GM12878 (cell line): ENCODE measurements around the gene ZNF626. TPM values are rescaled to one million over a fixed set of nuclear protein-coding genes. Genes with fewer than 3 reads are reported as not detected.

Experiments used
- ATAC-seq: fragments of 200-7000 bp; cut with Tn5 transposase; 3 replicates; pipeline ENCODE4 v1.9.1; 2020; ENCODE audit warnings: mild to moderate bottlenecking, moderate library complexity
- BruUV-seq: library from RNA; stranded (reverse); fragments of 400-500 nt; replicated peaks from 2 replicates; lab custom pipeline; 2021; lab: Mats Ljungman, UMichigan
- CTCF ChIA-PET: fragments of 300-600 bp; sonication (Branson Sonifier 250); formaldehyde crosslinking; extraction: SDS; loops from one replicate; lab custom pipeline; 2021; ENCODE audit warnings: inconsistent platforms; lab: Yijun Ruan, JAX
- POLR2A ChIA-PET: fragments of 350-600 bp; formaldehyde crosslinking; extraction: SDS; loops from one replicate; lab custom pipeline; 2021; ENCODE audit warnings: inconsistent platforms; lab: Charles Lee
- RAD21 ChIA-PET: fragments of 300-600 bp; sonication (Branson Sonifier 250); formaldehyde crosslinking; loops from one replicate; lab custom pipeline; 2023; ENCODE audit warnings: antibody characterized with exemption; ENCODE audit not compliant: unreplicated experiment; lab: Charles Lee
- SMC1A ChIA-PET: fragments of 300-600 bp; sonication (Branson Sonifier 250); formaldehyde crosslinking; loops from one replicate; lab custom pipeline; 2023; ENCODE audit not compliant: unreplicated experiment, uncharacterized antibody; lab: Charles Lee
- DNase-seq: peaks from one replicate; pipeline ENCODE4 v3.0.0-alpha.2; 2011; ENCODE audit warnings: low read depth, low spot score
- FAIRE-seq: peaks from 3 replicates; lab custom pipeline; 2011; peaks lifted over from hg19 to GRCh38; lab: Jason Lieb, UNC
- H2AFZ ChIP-seq: 2 replicates; pipeline ENCODE4 v1.6.0; 2011; ENCODE audit warnings: low read depth, low read length, control low read depth; ENCODE audit not compliant: control insufficient read depth
- H3K27ac ChIP-seq: 2 replicates; pipeline ENCODE4 v1.5.1; 2011; ENCODE audit warnings: control low read depth; ENCODE audit not compliant: control insufficient read depth, insufficient read depth
- H3K27me3 ChIP-seq, 2 experiments: replicated peaks in 1 of 2; 2 replicates each; pipeline versions ENCODE4 v1.6.0 to v1.6.1; 2011; ENCODE audit warnings: low read length in 1 of 2; ENCODE audit not compliant: control insufficient read depth in 2 of 2, insufficient read depth in 2 of 2
- H3K36me3 ChIP-seq, 2 experiments: 2 replicates each; pipeline ENCODE4 v1.5.1; 2011; ENCODE audit warnings: low read length in 1 of 2; ENCODE audit not compliant: control insufficient read depth in 2 of 2, insufficient read depth in 2 of 2
- H3K4me1 ChIP-seq: 2 replicates; pipeline ENCODE4 v1.6.1; 2011; ENCODE audit warnings: mild to moderate bottlenecking, low read length, moderate library complexity, mixed read lengths; ENCODE audit not compliant: control insufficient read depth, insufficient read depth
- H3K4me2 ChIP-seq: 2 replicates; pipeline ENCODE4 v1.6.0; 2011; ENCODE audit warnings: control low read depth; ENCODE audit not compliant: control insufficient read depth, insufficient read depth
- H3K4me3 ChIP-seq: fragments of 200-600 bp; sonication (generic); 2 replicates; pipeline ENCODE4 v1.5.1; 2016
- H3K79me2 ChIP-seq: 2 replicates; pipeline ENCODE4 v1.6.0; 2011; ENCODE audit warnings: low read length; ENCODE audit not compliant: control insufficient read depth, insufficient read depth
- H3K9ac ChIP-seq: 2 replicates; pipeline ENCODE4 v1.8.0; 2011; ENCODE audit warnings: low read length, control low read depth, mixed read lengths; ENCODE audit not compliant: control insufficient read depth, insufficient read depth
- H3K9me3 ChIP-seq: replicated peaks from 3 replicates; pipeline ENCODE4 v1.5.1; 2011; ENCODE audit warnings: mild to moderate bottlenecking, low read length; ENCODE audit not compliant: control insufficient read depth, insufficient read depth
- H4K20me1 ChIP-seq: 2 replicates; pipeline ENCODE4 v1.6.0; 2011; ENCODE audit not compliant: control insufficient read depth, insufficient read depth
- BACH1 ChIP-seq: fragments of 450-650 bp; IDR thresholded peaks from 2 replicates; pipeline ENCODE4 v1.6.1; 2017; ENCODE audit warnings: mild to moderate bottlenecking, borderline replicate concordance
- CEBPB ChIP-seq, 2 experiments: fragments of 150-350 bp in 1 of 2; IDR thresholded peaks; 2 replicates each; pipeline ENCODE4 v1.6.1; 2012 to 2014; ENCODE audit warnings: low read depth in 2 of 2, low read length in 2 of 2, borderline replicate concordance in 1 of 2, inconsistent platforms in 1 of 2
- ETV6 ChIP-seq, 2 experiments: fragments of 450-650 bp in 1 of 2; IDR thresholded peaks in 1 of 2; conservative IDR thresholded peaks in 1 of 2; 2 replicates each; pipeline ENCODE4 v1.6.1; 2014; ENCODE audit warnings: antibody characterized with exemption in 1 of 2, borderline replicate concordance in 1 of 2, low read depth in 1 of 2, mild to moderate bottlenecking in 1 of 2, moderate library complexity in 1 of 2
- HDGF ChIP-seq: fragments of 450-650 bp; IDR thresholded peaks from 2 replicates; pipeline ENCODE4 v1.6.1; 2016; ENCODE audit warnings: antibody characterized with exemption
- MEF2A ChIP-seq: IDR thresholded peaks from 2 replicates; pipeline ENCODE4 v1.6.1; 2011; ENCODE audit warnings: low read depth, mild to moderate bottlenecking, low read length, moderate library complexity; ENCODE audit not compliant: insufficient read depth
- NR2F1 ChIP-seq: fragments of 450-650 bp; conservative IDR thresholded peaks from 2 replicates; pipeline ENCODE4 v1.6.1; 2017; ENCODE audit warnings: mild to moderate bottlenecking
- PAX5 ChIP-seq: IDR thresholded peaks from 2 replicates; pipeline ENCODE4 v1.6.1; 2011; ENCODE audit warnings: low read depth, low read length, borderline replicate concordance
- PML ChIP-seq: IDR thresholded peaks from 2 replicates; pipeline ENCODE4 v1.6.1; 2012; ENCODE audit warnings: low read length, inconsistent platforms
- POLR2A ChIP-seq: IDR thresholded peaks from 2 replicates; pipeline ENCODE4 v1.6.1; 2011; ENCODE audit warnings: low read depth, mild to moderate bottlenecking, low read length
- POU2F2 ChIP-seq: IDR thresholded peaks from 3 replicates; pipeline ENCODE4 v1.6.1; 2011; ENCODE audit warnings: low read depth, mild to moderate bottlenecking, low read length, borderline replicate concordance
- SIN3A ChIP-seq: IDR thresholded peaks from 2 replicates; pipeline ENCODE4 v1.6.1; 2012; ENCODE audit warnings: low read depth, low read length, improper control_type of control experiment
- SIX5 ChIP-seq: IDR thresholded peaks from 2 replicates; pipeline ENCODE4 v1.6.1; 2011; ENCODE audit warnings: mild to moderate bottlenecking, low read depth, low read length, moderate library complexity; ENCODE audit not compliant: severe bottlenecking
- TCF3 ChIP-seq: IDR thresholded peaks from 2 replicates; pipeline ENCODE4 v1.6.1; 2012; ENCODE audit warnings: low read depth, mild to moderate bottlenecking, low read length, borderline replicate concordance; ENCODE audit not compliant: insufficient read depth
- WGBS: methylation state at CpG from one replicate; pipeline ENCODE4 v1.1.6; 2016; ENCODE audit warnings: low lambda C conversion rate; ENCODE audit not compliant: insufficient replicate concordance, insufficient coverage; ENCODE audit errors: missing lambda C conversion rate; 5-methylcytosine and 5-hydroxymethylcytosine counted together
- in situ Hi-C: fragments of 300-500 bp; cut with MboI; formaldehyde crosslinking; loops from 9 replicates; pipeline ENCODE4 v1.14.3; 2018; ENCODE audit warnings: mixed read lengths
- intact Hi-C: fragments of 100-400 bp; cut with micrococcal nuclease; formaldehyde crosslinking; loops from one replicate; pipeline ENCODE4 v1.14.2; 2022; ENCODE audit not compliant: unreplicated experiment
- polyA plus RNA-seq, 11 experiments: library from polyadenylated mRNA; depleted of rRNA in 4 of 11; unstranded in 6 of 11; stranded (reverse) in 5 of 11; fragments of >200 nt; fragmentation: Nextera tagmentation in 4 of 11; fragmentation: Illumina TruSeq in 1 of 11; extraction: Ambion mirVana in 4 of 11; extraction: Trizol in 1 of 11; gene quantifications; 1 replicate in 1 of 11; 2 replicates in 10 of 11; pipeline versions ENCODE4 v1.2.1 to v1.2.3, GENCODE V29; 2011 to 2016; ENCODE audit warnings: inconsistent platforms in 2 of 11, missing spikeins in 2 of 11, low read depth in 1 of 11
- total RNA-seq, 4 experiments: library from RNA; depleted of rRNA in 3 of 4; stranded (reverse); fragments of >200 nt in 3 of 4; fragmentation: Illumina TruSeq in 1 of 4; extraction: Trizol in 1 of 4; gene quantifications; 2 replicates each; pipeline versions ENCODE4 v1.2.1 to v1.2.3, GENCODE V29; 2013 to 2021
- TF ChIP-seq, protein P1 (sequence below): fragments of 450-650 bp; IDR thresholded peaks from 2 replicates; pipeline ENCODE4 v1.6.1; 2014; ENCODE audit warnings: mild to moderate bottlenecking
- TF ChIP-seq, protein P2 (sequence below): IDR thresholded peaks from 2 replicates; pipeline ENCODE4 v1.6.1; 2012; ENCODE audit warnings: low read depth, low read length, improper control_type of control experiment
- TF ChIP-seq, protein P3 (sequence below): IDR thresholded peaks from 2 replicates; pipeline ENCODE4 v1.6.1; 2011; ENCODE audit warnings: low read depth, low read length, improper control_type of control experiment, borderline replicate concordance
- TF ChIP-seq, protein P4 (sequence below): fragments of 450-650 bp; IDR thresholded peaks from 2 replicates; pipeline ENCODE4 v1.6.1; 2018; ENCODE audit warnings: mild to moderate bottlenecking, low read depth, moderate library complexity; ENCODE audit not compliant: partially characterized antibody
- TF ChIP-seq, protein P5 (sequence below): IDR thresholded peaks from 2 replicates; pipeline ENCODE4 v1.6.1; 2011; ENCODE audit warnings: borderline replicate concordance, low read depth, mild to moderate bottlenecking, moderate library complexity, mixed read lengths, low read length; ENCODE audit not compliant: insufficient read depth; ENCODE audit errors: extremely low read length

The ZNF626 gene
- total and polyA plus RNA-seq, 10 of the 15 experiments (the other 5 are each of a cell fraction or from before 2014, with no cell fraction given): 1.2 to 3.7 (median 1.9) TPM

DNA sequence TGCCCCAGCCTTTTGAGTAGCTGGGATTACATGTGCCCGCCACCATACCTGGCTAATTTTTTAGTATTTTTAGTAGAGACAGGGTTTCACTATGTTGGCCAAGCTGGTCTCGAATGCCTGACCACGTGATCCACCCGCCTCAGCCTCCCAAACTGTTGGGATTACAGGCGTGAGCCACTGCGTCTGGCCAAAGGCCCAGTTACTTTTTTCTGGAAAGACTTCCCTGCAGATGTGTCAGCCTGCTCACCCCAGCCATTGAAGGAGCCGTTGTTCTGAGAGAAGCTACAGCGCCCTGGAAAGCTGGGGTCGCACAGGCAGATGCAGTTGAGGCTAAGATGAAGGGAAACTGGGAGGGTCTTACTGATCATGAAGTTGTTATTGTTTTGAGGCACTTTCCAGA, 7.9 kb upstream of the ZNF626 start:
- SMC1A ChIA-PET: interaction anchor here (0.6 kb wide), 1 partner anchor 1155 kb away, joined by 3 read pairs; no protein-coding TSS in a partner anchor
- RAD21 ChIA-PET: no interaction called here
- Histone ChIP-seq H4K20me1 (no peaks in the 10 kb centered on the region), H3K27ac (no peak overlapping the region), H3K27me3 (no peaks in the 10 kb centered on the region), H3K9ac (no peak overlapping the region), H3K79me2 (no peaks in the 10 kb centered on the region), H2AFZ (no peak overlapping the region), H3K36me3 (no peaks in the 10 kb centered on the region), H3K4me2 (no peak overlapping the region), H3K9me3 (no peaks in the 10 kb centered on the region; the same call in 2 of the 3 replicates), H3K4me3 (no peak overlapping the region), H3K4me1 (no peaks in the 10 kb centered on the region)
- in situ Hi-C loops: no loop called here
- intact Hi-C loops: no loop called here
- WGBS: 46% methylated on average over 9 of the region's 9 CpGs
- FAIRE-seq: no peak
- CTCF ChIA-PET: no interaction called here
- ATAC-seq: no peak
- POLR2A ChIA-PET: no interaction called here
- BruUV-seq: no TSS peak
- DNase-seq: no peak
- TF ChIP-seq, protein P1, sequence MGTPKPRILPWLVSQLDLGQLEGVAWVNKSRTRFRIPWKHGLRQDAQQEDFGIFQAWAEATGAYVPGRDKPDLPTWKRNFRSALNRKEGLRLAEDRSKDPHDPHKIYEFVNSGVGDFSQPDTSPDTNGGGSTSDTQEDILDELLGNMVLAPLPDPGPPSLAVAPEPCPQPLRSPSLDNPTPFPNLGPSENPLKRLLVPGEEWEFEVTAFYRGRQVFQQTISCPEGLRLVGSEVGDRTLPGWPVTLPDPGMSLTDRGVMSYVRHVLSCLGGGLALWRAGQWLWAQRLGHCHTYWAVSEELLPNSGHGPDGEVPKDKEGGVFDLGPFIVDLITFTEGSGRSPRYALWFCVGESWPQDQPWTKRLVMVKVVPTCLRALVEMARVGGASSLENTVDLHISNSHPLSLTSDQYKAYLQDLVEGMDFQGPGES: no peak
- TF ChIP-seq SIX5 (no peak), TCF3 (no peak), POU2F2 (no peak), POLR2A (no peak), PML (no peak), BACH1 (no peak), PAX5 (no peak), SIN3A (no peak), CEBPB (IDR thresholded peaks at IDR 0.05; ENCODE audit: borderline replicate concordance in 1 of 2, low read depth in 2 of 2, low read length in 2 of 2) (no peak), MEF2A (no peak), NR2F1 (no peak), HDGF (no peak), ETV6 (conservative IDR thresholded peaks at IDR 0.05 in 1 of 2, IDR thresholded peaks at IDR 0.05 in 1 of 2; ENCODE audit: borderline replicate concordance in 1 of 2, low read depth in 1 of 2) (no peak)
- TF ChIP-seq, protein P2, sequence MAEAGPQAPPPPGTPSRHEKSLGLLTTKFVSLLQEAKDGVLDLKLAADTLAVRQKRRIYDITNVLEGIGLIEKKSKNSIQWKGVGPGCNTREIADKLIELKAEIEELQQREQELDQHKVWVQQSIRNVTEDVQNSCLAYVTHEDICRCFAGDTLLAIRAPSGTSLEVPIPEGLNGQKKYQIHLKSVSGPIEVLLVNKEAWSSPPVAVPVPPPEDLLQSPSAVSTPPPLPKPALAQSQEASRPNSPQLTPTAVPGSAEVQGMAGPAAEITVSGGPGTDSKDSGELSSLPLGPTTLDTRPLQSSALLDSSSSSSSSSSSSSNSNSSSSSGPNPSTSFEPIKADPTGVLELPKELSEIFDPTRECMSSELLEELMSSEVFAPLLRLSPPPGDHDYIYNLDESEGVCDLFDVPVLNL: no peak
- TF ChIP-seq, protein P3, sequence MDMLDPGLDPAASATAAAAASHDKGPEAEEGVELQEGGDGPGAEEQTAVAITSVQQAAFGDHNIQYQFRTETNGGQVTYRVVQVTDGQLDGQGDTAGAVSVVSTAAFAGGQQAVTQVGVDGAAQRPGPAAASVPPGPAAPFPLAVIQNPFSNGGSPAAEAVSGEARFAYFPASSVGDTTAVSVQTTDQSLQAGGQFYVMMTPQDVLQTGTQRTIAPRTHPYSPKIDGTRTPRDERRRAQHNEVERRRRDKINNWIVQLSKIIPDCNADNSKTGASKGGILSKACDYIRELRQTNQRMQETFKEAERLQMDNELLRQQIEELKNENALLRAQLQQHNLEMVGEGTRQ: no peak
- TF ChIP-seq, protein P4, sequence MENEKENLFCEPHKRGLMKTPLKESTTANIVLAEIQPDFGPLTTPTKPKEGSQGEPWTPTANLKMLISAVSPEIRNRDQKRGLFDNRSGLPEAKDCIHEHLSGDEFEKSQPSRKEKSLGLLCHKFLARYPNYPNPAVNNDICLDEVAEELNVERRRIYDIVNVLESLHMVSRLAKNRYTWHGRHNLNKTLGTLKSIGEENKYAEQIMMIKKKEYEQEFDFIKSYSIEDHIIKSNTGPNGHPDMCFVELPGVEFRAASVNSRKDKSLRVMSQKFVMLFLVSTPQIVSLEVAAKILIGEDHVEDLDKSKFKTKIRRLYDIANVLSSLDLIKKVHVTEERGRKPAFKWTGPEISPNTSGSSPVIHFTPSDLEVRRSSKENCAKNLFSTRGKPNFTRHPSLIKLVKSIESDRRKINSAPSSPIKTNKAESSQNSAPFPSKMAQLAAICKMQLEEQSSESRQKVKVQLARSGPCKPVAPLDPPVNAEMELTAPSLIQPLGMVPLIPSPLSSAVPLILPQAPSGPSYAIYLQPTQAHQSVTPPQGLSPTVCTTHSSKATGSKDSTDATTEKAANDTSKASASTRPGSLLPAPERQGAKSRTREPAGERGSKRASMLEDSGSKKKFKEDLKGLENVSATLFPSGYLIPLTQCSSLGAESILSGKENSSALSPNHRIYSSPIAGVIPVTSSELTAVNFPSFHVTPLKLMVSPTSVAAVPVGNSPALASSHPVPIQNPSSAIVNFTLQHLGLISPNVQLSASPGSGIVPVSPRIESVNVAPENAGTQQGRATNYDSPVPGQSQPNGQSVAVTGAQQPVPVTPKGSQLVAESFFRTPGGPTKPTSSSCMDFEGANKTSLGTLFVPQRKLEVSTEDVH: no peak
- TF ChIP-seq, protein P5, sequence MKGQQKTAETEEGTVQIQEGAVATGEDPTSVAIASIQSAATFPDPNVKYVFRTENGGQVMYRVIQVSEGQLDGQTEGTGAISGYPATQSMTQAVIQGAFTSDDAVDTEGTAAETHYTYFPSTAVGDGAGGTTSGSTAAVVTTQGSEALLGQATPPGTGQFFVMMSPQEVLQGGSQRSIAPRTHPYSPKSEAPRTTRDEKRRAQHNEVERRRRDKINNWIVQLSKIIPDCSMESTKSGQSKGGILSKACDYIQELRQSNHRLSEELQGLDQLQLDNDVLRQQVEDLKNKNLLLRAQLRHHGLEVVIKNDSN: no peak
